NCI-H1694 (cell line): ENCODE data around the gene PFKFB4.
"Not testable (repeated sequence)": the region's sequence is repeated elsewhere in the genome, so short reads cannot be mapped to it uniquely, and the experiment has no call there.

Experiments used
- DNase-seq: peaks from one replicate; lab custom pipeline; 2025; lab: John Stamatoyannopoulos, UW

The PFKFB4 gene

GRCh38 chr3:48530701-48531100 is 25.9 kb downstream of the PFKFB4 start:
- not testable (repeated sequence) for DNase-seq

- no peak for DNase-seq
Observed at GRCh38 chr3:48528754-48529153, 27.8 kb downstream of the PFKFB4 start.

- no peak for DNase-seq
Observed at GRCh38 chr3:48528048-48528447, 28.6 kb downstream of the PFKFB4 start.

- no peak for DNase-seq
Observed at GRCh38 chr3:48524970-48525369, 31.6 kb downstream of the PFKFB4 start.

- no peak for DNase-seq
Observed at GRCh38 chr3:48521635-48522034, 35.0 kb downstream of the PFKFB4 start.

- DNase-seq, result no peak
Observed at GRCh38 chr3:48519277-48519643, 37.3 kb downstream of the PFKFB4 start.

- DNase-seq, result no peak
Observed at GRCh38 chr3:48518638-48519276, 37.8 kb downstream of the PFKFB4 start.

- no peak for DNase-seq
Observed at GRCh38 chr3:48518069-48518468, 38.5 kb downstream of the PFKFB4 start.

GRCh38 chr3:48516571-48516970 is 40.0 kb downstream of the PFKFB4 start:
- no peak for DNase-seq

- DNase-seq, result no peak
Observed at GRCh38 chr3:48514431-48515227, 42.0 kb downstream of the PFKFB4 start.

GRCh38 chr3:48511551-48511950 is 45.1 kb downstream of the PFKFB4 start:
- no peak for DNase-seq

- DNase-seq, result no peak
Observed at GRCh38 chr3:48507256-48508061, 49.1 kb downstream of the PFKFB4 start.

GRCh38 chr3:48505968-48506504 is 50.6 kb downstream of the PFKFB4 start:
- DNase-seq, result no peak

- DNase-seq, result no peak
Observed at GRCh38 chr3:48505146-48505545, 51.5 kb downstream of the PFKFB4 start.

- DNase-seq, result no peak
Observed at GRCh38 chr3:48504051-48504946, 52.3 kb downstream of the PFKFB4 start, which contains the start of gene SHISA5. SHISA5 (minus strand) TSS chr3:48504174; CDS start chr3:48504094, 80 bp downstream.

GRCh38 chr3:48503401-48504050 is 53.1 kb downstream of the PFKFB4 start:
- DNase-seq, result no peak

- DNase-seq, result no peak
Observed at GRCh38 chr3:48502728-48503168, 53.9 kb downstream of the PFKFB4 start.

- no peak for DNase-seq
Observed at GRCh38 chr3:48502121-48502520, 54.5 kb downstream of the PFKFB4 start.

GRCh38 chr3:48501196-48501595 is 55.4 kb downstream of the PFKFB4 start:
- no peak for DNase-seq

GRCh38 chr3:48500656-48501055 is 55.9 kb downstream of the PFKFB4 start:
- DNase-seq, result no peak

GRCh38 chr3:48493203-48493501 is 63.5 kb downstream of the PFKFB4 start:
- no peak for DNase-seq
